BE2C (cell line): ENCODE results near the gene CSPG4.

Experiments used
- DNase-seq: peaks from one replicate; pipeline ENCODE4 v3.0.0-alpha.2; 2020
- H3K27me3 ChIP-seq: fragments of 250-450 bp; sonication (Bioruptor Pico); 2 replicates; pipeline ENCODE4 v1.5.1; 2020; ENCODE audit warnings: mild to moderate bottlenecking
- H3K36me3 ChIP-seq: fragments of 250-450 bp; sonication (Bioruptor Pico); 2 replicates; pipeline ENCODE4 v1.5.1; 2020; ENCODE audit warnings: mild to moderate bottlenecking
- H3K4me1 ChIP-seq: fragments of 250-450 bp; sonication (Bioruptor Pico); 2 replicates; pipeline ENCODE4 v1.5.1; 2020
- H3K4me3 ChIP-seq: 2 replicates; pipeline ENCODE4 v1.5.1; 2011; ENCODE audit warnings: low read depth, low read length
- H3K9me3 ChIP-seq: fragments of 250-450 bp; sonication (Bioruptor Pico); 2 replicates; pipeline ENCODE4 v1.5.1; 2020
- CTCF ChIP-seq: IDR thresholded peaks from 2 replicates; pipeline ENCODE4 v1.5.1; 2012; ENCODE audit warnings: mild to moderate bottlenecking, low read depth, low read length

Gene CSPG4

GRCh38 chr15:75654201-75654907, 58.3 kb downstream of the CSPG4 start:
- Histone ChIP-seq H3K9me3 (no peaks in the 10 kb centered on the region), H3K36me3 (no peaks in the 10 kb centered on the region), H3K27me3 (no peaks in the 10 kb centered on the region), H3K4me1 (no peaks in the 10 kb centered on the region), H3K4me3 (no peak overlapping the region)
- no peak for DNase-seq
- TF ChIP-seq CTCF = no peak

GRCh38 chr15:75653347-75653913, 59.2 kb downstream of the CSPG4 start:
- Histone ChIP-seq H3K36me3 (no peaks in the 10 kb centered on the region), H3K9me3 (no peaks in the 10 kb centered on the region), H3K27me3 (no peaks in the 10 kb centered on the region), H3K4me3 (no peak overlapping the region), H3K4me1 (no peaks in the 10 kb centered on the region)
- DNase-seq = no peak
- TF ChIP-seq CTCF = no peak

- Histone ChIP-seq H3K36me3 (no peaks in the 10 kb centered on the region), H3K4me3 (no peak overlapping the region), H3K27me3 (no peaks in the 10 kb centered on the region), H3K9me3 (no peaks in the 10 kb centered on the region), H3K4me1 (no peaks in the 10 kb centered on the region)
- DNase-seq = no peak
- no peak for TF ChIP-seq CTCF
These were observed 60.7 kb downstream of the CSPG4 start for GRCh38 chr15:75651810-75652543.

- Histone ChIP-seq H3K4me1 (no peaks in the 10 kb centered on the region), H3K9me3 (no peaks in the 10 kb centered on the region), H3K4me3 (no peak overlapping the region), H3K36me3 (no peaks in the 10 kb centered on the region), H3K27me3 (no peaks in the 10 kb centered on the region)
- DNase-seq = no peak
- TF ChIP-seq CTCF = no peak
These were observed 61.5 kb downstream of the CSPG4 start for GRCh38 chr15:75650908-75651809.

- DNase-seq = no peak
- Histone ChIP-seq H3K4me3 (no peak overlapping the region), H3K4me1 (no peaks in the 10 kb centered on the region), H3K36me3 (no peaks in the 10 kb centered on the region), H3K27me3 (no peaks in the 10 kb centered on the region), H3K9me3 (no peaks in the 10 kb centered on the region)
- TF ChIP-seq CTCF = no peak
These were observed 62.8 kb downstream of the CSPG4 start for GRCh38 chr15:75649848-75650247.
